ENCODE results near the gene KRTAP4-12.

DNA sequence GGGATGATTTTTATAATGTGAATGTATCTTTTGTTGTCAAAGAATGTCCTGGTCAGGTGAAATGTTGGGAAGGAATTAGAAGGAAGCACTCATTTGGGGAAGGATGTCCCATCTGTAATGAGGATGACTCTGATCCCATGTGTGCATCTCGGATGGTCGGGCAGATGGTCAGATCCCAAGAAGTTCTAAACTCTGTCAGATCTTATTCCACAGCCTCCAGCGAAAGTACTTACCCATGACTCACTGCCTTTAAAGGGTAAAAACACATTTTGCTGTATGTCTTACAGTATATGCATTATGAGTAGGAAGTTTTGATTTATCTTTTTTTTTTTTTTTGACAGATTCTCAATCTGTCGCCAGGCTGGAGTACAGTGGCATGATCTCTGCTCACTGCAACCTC is 5.3 kb downstream of the KRTAP4-12 start:
- TF ChIP-seq POLR2A (IDR thresholded peaks at IDR 0.05; ENCODE audit: low read length) (no peak), GATA1 (IDR thresholded peaks at IDR 0.05; ENCODE audit: low read depth, low read length) (no peak)

All from erythroblast (primary cell).